Right lobe of liver (tissue), 4 donors: ENCODE data around the gene CPA3.

ENCODE experiments used
- POLR2A ChIP-seq: fragments of 450-650 bp; IDR thresholded peaks from one replicate; pipeline ENCODE4 v1.6.1; 2017; ENCODE audit warnings: antibody characterized with exemption, mild to moderate bottlenecking
- TF ChIP-seq, protein P1 (sequence below), 4 donors: fragments of 200-600 bp in 3 of 4; fragments of 450-650 bp in 1 of 4; IDR thresholded peaks; one replicate each; pipeline versions ENCODE4 v1.5.1 to v1.8.0; 2016 to 2022; ENCODE audit warnings: antibody characterized with exemption in 4 of 4, mild to moderate bottlenecking in 2 of 4
- donor health status: DM: no; HTN: no; CAD: no.
- donor health status: DM: no; HTN: no; CAD: no.
- donor health status: DM: no; HTN: yes; CAD: no.

- TF ChIP-seq, protein P1, sequence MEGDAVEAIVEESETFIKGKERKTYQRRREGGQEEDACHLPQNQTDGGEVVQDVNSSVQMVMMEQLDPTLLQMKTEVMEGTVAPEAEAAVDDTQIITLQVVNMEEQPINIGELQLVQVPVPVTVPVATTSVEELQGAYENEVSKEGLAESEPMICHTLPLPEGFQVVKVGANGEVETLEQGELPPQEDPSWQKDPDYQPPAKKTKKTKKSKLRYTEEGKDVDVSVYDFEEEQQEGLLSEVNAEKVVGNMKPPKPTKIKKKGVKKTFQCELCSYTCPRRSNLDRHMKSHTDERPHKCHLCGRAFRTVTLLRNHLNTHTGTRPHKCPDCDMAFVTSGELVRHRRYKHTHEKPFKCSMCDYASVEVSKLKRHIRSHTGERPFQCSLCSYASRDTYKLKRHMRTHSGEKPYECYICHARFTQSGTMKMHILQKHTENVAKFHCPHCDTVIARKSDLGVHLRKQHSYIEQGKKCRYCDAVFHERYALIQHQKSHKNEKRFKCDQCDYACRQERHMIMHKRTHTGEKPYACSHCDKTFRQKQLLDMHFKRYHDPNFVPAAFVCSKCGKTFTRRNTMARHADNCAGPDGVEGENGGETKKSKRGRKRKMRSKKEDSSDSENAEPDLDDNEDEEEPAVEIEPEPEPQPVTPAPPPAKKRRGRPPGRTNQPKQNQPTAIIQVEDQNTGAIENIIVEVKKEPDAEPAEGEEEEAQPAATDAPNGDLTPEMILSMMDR (IDR thresholded peaks at IDR 0.05): no peak
- TF ChIP-seq POLR2A: no peak
Measured at GRCh38 chr3:148938306-148938705, 73.2 kb downstream of the CPA3 start.
